Amygdala (tissue), 56 donors: ENCODE measurements around the gene AASS.

Experiments used
- DNase-seq, 56 donors: peaks; one replicate each; lab custom pipeline; 2025; lab: John Stamatoyannopoulos, UW

The AASS gene

GRCh38 chr7:122055073-122055472, 89.0 kb downstream of the AASS start:
- no peak for DNase-seq

GRCh38 chr7:122054393-122054792, 89.7 kb downstream of the AASS start:
- no peak for DNase-seq

- DNase-seq: no peak
Observed at GRCh38 chr7:122046402-122046801, 97.6 kb downstream of the AASS start.

- no peak for DNase-seq
Observed at GRCh38 chr7:122040147-122040546, 103.9 kb downstream of the AASS start.

- DNase-seq: no peak
Observed at GRCh38 chr7:122038904-122039303, 105.1 kb downstream of the AASS start.

- DNase-seq: no peak
Observed at GRCh38 chr7:122038134-122038533, 105.9 kb downstream of the AASS start.

GRCh38 chr7:122035876-122036275, 108.2 kb downstream of the AASS start:
- no peak for DNase-seq

- no peak for DNase-seq
Observed at GRCh38 chr7:122033641-122034040, 110.4 kb downstream of the AASS start.

GRCh38 chr7:122027058-122027457, 117.0 kb downstream of the AASS start:
- DNase-seq: no peak
